K562 (cell line): ENCODE results near the gene PRAME.

ENCODE experiments used
- CTCF ChIP-seq, 3 experiments: IDR thresholded peaks in 2 of 3; conservative IDR thresholded peaks in 1 of 3; 2 replicates each; pipeline ENCODE4 v1.5.1; 2011 to 2012; ENCODE audit warnings: low read length in 3 of 3, mild to moderate bottlenecking in 3 of 3, control low read depth in 2 of 3, improper control_type of control experiment in 1 of 3, inconsistent platforms in 1 of 3, low read depth in 1 of 3, mixed read lengths in 1 of 3, moderate library complexity in 1 of 3; ENCODE audit not compliant: insufficient read depth in 2 of 3
- ETS1 ChIP-seq: conservative IDR thresholded peaks from 2 replicates; pipeline ENCODE4 v1.6.1; 2011; ENCODE audit warnings: low read depth, mild to moderate bottlenecking, low read length; ENCODE audit not compliant: control insufficient read depth
- ZBTB40 ChIP-seq, 2 experiments: fragments of 450-650 bp in 1 of 2; sonication (generic) in 1 of 2; formaldehyde crosslinking in 1 of 2; IDR thresholded peaks; 2 replicates each; pipeline versions ENCODE4 v1.7.1 to v1.9.0; 2016 to 2022; ENCODE audit warnings: inconsistent platforms in 1 of 2, mild to moderate bottlenecking in 1 of 2, missing genetic modification reagents in 1 of 2

- no peak for TF ChIP-seq ZBTB40 (IDR thresholded peaks at IDR 0.05)
- TF ChIP-seq ZBTB40 (CRISPR knock-in tag; IDR thresholded peaks at IDR 0.05): no peak
- TF ChIP-seq CTCF (IDR thresholded peaks at IDR 0.05 in 2 of 3, conservative IDR thresholded peaks at IDR 0.05 in 1 of 3; ENCODE audit: insufficient read depth in 2 of 3, low read depth in 1 of 3, low read length in 3 of 3): no peak
- TF ChIP-seq ETS1: no peak
These were observed 38.9 kb downstream of the PRAME start, which contains the start of gene ZNF280A for GRCh38 chr22:22520020-22520656.
